NOMO-1 treated with DMSO at 0.1 percent for 48 hours (cell line): Measurements from ENCODE around the gene DLL3.
A peak's percentile ranks its signal among the peaks of the same experiment; 100 is the strongest.

Experiments
- DNase-seq: peaks from one replicate; lab custom pipeline; 2025; ENCODE audit not compliant: unreplicated experiment; lab: John Stamatoyannopoulos, UW

The DLL3 gene

DNA sequence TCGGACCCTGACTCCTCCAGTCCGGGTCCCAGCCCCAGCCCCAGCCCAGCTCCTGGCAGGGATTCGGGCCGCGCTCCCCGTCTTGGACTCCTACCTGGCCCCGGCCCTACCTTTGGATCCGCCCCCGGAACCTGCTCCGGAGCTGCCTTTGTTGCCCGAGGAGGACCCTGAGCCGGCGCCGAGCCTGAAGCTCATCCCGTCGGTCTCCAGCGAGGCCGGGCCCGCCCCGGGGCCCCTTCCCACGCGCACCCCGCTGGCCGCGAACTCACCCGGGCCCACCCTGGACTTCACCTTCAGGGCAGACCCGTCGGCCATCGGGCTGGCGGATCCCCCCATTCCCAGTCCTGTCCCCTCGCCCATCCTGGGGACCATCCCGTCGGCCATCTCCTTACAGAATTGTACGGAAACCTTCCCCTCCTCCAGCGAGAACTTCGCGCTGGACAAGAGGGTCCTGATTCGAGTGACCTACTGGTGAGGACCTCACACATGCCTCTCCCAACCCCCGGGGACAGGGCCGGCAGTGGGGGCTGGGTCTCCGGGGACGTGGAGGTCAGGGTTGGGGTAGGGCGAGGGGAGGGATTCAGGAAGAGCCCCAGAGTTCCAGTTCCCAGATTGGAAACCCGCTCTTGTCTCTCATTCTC lies 16.9 kb downstream of the DLL3 start:
- DNase-seq, result no peak

DNA sequence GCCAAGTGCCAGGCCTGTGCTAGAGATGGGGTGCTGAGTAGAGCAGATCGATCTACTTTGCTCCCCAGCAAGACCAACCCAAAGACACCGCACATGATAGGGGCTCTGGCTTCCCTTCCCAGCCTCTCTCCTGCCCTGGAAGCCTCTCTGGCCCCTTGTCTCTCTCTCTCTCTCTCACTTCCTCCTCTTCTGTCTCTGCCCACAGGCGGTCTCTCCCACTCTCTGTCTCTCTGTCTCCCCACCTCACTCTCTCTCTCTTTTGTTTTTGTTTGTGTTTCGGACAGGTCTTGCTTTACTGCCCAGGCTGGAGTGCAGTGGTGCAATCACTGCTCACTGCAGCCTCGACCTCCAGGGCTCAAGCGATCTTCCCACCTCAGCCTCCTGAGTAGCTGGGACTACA lies 17.5 kb downstream of the DLL3 start:
- DNase-seq, result peak; percentile 6

DNA sequence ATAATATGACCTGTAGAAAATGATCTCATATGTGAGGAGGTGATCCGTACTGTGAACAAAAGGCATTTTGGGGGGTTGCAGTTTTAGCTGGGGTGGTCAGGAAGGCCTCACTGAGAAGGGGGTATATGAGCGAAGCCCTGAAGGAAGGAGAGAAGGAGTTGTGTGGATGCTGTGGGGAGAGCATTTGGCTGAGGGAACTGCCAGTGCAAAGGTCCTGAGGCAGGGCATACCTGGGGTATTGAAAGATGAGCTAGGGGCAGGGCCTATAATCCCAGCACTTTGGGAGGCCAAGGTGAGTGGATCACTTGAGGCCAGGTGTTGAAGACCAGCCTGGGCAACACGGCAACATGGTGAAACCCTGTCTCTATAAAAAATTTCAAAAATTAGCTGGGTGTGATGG lies 18.7 kb downstream of the DLL3 start:
- no peak for DNase-seq

- DNase-seq, result no peak
Measured at GRCh38 chr19:39518458-39518857, 19.7 kb downstream of the DLL3 start.

DNA sequence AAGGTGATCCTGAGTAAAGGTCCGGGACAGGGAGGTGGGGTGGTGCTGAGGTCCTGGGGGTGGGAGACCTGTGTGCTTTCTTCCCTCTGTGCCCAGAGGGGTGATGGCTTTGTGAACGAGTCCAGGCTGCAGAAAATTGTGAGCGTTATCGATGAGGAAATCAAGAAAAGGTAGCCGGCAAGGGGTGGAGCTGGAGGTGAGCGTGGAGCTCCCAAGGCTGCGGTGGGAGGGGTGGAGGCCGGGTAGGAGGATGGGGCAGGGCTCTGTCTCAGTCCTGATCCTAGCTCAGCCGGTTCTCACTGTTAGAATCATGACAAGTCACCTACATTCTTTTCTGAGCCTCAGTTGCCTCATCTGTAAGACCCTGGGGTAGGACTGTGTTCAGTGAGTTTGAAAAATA lies 20.2 kb downstream of the DLL3 start:
- DNase-seq, result no peak

- no peak for DNase-seq
Measured at GRCh38 chr19:39520541-39521484, 22.1 kb downstream of the DLL3 start.

GRCh38 chr19:39524495-39524894 lies 25.7 kb downstream of the DLL3 start:
- peak; percentile 6 for DNase-seq

DNA sequence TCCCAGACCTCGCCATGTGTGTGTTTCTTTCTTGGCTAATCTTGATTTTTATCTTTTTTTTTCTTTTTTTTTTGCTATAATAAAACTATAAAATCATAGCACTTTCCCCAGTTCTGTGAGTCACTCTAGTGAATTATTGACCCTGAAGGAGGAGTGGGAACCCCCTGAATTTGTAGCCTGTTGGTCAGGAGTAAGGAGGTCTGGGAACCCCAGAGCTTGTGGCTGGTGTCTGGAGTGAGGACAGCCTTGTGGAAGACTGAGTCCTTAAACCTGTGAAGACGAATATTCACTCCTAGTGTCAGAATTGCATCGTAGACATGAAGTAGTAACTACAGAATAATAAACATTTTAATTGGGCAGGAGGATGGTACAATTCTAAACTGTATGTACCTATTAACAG lies 26.5 kb downstream of the DLL3 start:
- no peak for DNase-seq

GRCh38 chr19:39531834-39532232 lies 33.1 kb downstream of the DLL3 start:
- DNase-seq, result no peak

DNA sequence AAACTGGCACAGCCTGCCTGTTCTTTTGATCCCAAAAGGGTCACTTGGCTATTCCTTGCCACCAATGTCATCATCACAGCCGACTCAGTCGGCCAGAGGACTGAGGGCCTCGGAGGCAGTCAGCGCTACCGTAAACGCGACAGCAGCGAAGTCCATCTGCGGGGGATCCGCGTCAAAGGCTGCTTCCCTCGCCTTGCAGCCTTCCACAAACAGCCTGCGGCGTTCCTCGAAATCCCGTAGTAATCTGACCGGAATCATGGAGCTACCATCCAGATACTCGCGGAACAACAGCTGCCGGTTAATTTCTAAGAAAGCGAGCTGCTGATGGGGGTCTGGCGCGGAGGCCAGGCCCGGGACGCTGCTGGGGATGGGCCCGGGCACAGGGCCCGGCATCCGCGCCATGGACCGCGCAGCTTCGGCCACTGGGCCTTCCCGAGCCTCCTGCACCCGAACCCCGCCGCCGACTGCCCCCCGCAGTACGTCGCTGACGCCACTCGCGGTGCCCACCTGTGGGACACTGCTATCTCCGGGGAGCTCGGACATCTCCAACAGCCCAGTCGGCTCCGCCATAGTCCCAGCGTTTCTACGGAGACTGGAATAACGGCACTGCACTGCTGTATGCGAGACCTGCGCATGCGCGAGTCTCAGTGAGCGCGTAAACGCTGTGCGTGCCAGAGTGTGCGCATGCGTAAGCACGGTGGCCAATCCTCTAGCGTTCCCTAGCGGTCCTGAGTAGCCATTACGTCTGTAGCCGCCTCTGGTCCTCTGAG lies 33.7 kb downstream of the DLL3 start, which contains the start of gene EID2B:
EID2B (minus strand) TSS at position 620 of the 770 bp plus-strand sequence; CDS start at position 570, 50 bp downstream.
- peak; percentile 94 for DNase-seq

DNA sequence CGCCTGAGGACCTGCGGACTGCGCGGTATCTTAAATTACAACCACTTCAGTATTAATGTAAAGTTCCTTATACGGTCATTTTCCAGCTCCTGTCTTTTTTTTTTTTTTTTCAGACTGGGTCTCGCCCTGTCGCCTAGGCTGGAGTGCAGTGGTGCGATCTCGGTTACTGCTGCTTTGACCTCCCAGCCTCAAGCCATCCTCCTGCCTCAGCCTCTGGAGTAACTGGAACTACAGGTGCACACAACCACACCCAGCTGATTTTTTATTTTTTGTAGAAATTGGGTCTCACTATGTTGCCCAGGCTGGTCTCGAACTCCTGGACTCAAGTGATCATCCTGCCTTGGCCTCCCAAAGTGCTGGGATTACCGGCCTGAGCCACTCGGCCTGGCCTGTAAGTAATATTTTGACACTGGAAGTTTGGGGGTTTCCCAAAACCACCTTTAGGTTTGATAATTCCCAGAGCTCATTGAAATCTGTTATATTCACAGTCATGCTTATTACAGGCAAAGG lies 34.3 kb downstream of the DLL3 start:
- no peak for DNase-seq

- no peak for DNase-seq
Measured at GRCh38 chr19:39533791-39534190, 35.0 kb downstream of the DLL3 start.

- no peak for DNase-seq
Measured at GRCh38 chr19:39539165-39539517, 40.4 kb downstream of the DLL3 start.

- peak; percentile 96 for DNase-seq
Measured at GRCh38 chr19:39539518-39540332, 41.0 kb downstream of the DLL3 start, which contains the start of gene EID2. Gene EID2 (minus strand): TSS chr19:39540161. CDS start chr19:39540079, 82 bp downstream.

GRCh38 chr19:39540333-39540673 lies 41.6 kb downstream of the DLL3 start:
- DNase-seq, result no peak

- peak; percentile 26 for DNase-seq
Measured at GRCh38 chr19:39542206-39542605, 43.5 kb downstream of the DLL3 start.

GRCh38 chr19:39543477-39543857 lies 44.7 kb downstream of the DLL3 start:
- no peak for DNase-seq

- no peak for DNase-seq
Measured at GRCh38 chr19:39544226-39544903, 45.6 kb downstream of the DLL3 start.

- no peak for DNase-seq
Measured at GRCh38 chr19:39544911-39545310, 46.2 kb downstream of the DLL3 start.

DNA sequence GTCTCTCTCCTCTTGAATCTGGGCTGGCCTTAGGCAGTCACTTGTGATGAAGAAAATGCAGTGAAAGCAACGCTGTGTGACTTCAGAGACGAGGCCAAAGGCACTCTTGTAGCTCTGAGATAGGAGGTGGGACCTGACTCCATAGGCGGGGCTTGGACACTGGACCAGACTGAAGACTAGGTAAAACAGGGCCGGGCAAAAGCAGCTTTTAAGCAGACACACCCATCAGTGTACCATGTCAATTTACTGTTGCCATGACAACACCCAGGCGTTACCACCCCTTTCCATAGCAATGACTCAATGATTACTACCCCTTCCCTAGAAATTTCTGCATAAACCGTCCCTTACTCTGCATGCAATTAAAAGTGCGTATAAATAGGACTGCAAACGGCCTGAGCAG lies 47.9 kb downstream of the DLL3 start:
- no peak for DNase-seq
